ENCODE measurements around the gene XIRP2.
"Not testable (repeated sequence)": the region's sequence is repeated elsewhere in the genome, so short reads cannot be mapped to it uniquely, and the experiment has no call there.

XIRP2 gene

DNA sequence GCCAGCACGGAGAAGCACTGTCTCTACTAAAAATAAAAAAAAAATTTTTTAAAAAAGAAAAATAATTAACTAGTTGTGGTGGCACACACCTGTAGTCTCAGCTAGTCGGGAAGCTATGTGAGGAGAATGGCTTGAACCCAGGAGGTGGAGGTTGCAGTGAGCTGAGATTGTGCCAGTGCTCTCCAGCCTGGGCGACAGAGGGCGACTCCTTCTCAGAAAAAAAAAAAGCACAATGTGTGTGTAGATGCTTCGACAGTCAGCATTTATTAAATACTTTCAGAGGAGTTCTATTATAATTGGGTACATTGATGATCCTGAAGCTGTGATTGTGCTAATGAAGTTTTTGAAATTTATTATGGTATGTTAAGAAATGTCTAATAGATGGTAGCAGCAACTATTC lies 46.5 kb downstream of the XIRP2 start:
- DNase-seq: no peak

DNA sequence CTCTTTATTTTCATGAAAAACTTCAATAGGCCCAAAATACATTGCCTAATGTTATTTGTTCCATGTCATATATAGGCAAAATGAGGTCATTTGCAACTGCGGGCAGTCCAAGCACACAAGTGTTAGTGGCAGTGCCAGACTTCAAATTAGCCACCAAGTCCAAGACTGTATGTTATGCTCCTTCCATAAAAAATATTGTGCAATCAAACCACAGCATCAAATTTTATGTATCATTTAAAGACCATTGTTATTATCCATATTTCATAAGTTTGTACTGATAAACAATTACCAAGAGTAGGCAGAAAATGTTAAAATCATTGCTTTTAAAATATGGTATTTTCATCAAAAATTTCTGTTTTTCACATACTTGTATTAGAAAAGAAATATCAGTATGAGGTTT lies 54.1 kb downstream of the XIRP2 start:
- no peak for DNase-seq

DNA sequence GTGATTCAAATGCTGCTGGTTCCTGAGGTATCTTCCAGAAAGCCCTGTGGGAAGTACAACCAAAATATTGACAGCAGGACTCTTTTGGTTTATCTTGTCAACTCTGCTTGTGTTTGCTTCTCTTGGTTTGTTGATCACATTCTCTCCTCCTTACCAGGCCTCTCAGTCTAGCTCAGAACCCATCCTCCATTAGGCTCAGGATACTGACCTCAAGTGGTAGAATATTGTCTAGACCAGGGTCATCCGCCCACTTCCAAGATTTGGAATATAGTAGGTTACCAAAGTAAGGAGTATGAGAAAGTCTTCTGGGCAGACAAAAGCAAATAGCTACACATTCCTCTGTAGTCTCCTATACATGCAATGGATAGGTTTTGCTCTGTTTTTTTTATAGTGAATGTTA lies 56.6 kb downstream of the XIRP2 start:
- DNase-seq: no peak

DNA sequence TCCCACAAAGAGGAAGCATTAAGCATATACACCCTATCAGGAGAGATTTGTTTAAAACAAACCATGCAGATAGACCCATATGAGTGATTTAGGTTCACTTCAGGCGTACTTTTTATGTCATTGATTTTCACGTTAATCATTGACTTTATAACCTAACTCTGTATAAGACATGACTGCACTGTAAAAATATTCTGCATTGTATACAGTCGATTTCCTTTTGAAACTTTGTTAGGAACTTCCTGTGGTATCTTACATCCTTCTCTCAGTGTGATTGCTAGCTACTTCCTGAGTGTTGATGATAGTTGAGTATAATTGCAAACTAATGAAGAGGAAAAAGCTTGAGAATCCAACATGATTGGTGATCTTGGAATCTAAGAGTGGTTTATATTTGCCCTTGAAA lies 69.4 kb downstream of the XIRP2 start:
- DNase-seq: no peak

DNA sequence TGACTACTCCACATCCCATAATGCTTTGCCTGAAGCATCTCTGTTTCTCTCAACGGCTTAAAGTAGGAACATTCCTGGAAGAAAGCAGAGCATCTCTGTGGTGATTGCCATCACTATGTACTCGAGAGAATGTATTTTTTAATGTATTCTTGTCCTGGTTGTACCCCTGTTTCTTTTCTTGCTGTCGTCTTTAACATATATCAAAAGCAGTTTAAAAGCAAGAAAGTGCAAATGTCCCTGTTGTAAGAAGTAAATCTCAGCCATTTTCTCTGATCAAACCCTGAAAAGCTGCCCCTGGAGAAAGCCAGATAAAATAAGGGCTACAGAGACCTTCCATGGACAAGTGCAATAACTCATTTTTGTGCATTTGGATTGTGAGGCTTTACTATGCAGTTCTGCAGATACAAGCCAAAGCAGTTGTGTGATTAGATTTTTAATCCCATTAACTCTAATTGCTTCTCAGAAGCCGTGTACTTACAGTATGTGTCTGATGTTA lies 70.8 kb downstream of the XIRP2 start:
- no peak for DNase-seq

DNA sequence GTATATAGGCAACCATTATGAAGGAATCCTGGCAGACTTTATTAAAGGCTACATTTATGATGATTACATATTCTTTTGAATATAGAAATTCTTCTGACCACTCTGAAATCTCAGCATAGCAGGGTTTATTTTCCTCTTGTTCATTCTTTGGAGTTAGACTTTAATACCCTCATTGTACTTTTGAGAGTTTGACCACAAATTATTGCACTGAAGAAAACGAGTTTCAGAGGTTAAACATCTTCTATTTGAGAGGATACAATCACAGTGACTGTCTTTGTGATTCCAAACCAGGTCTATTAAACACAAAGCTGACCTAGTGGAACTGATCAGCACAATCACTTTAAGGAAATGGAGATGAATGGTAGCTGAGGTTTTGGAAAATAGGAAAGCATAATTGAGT lies 71.3 kb downstream of the XIRP2 start:
- DNase-seq: no peak

DNA sequence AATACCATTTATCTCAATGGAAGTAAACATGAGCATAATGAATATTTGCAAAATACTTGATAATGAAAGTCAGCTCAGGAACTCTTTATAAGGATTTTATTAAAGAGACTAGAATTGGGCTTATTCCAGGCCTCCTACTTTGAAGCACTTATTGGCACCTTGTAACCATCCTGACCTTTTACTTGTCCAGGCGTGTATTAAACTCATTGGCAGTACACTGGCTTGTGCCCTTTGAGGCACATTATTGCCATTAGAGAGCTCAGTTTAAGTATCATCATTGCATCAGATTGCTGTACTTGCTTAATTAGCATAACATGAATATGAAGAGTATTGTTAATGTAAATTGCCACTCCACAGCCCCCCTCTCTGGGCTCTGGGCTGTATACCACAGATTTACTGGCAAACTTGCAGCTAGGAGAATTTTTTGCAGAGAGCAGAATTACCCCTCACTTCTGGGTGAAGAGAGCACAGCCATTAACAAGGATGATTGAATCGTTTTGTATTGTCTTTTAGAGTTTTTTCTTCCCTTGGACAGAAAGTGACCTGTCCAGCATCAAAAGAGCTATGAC lies 72.5 kb downstream of the XIRP2 start:
- no peak for DNase-seq

DNA sequence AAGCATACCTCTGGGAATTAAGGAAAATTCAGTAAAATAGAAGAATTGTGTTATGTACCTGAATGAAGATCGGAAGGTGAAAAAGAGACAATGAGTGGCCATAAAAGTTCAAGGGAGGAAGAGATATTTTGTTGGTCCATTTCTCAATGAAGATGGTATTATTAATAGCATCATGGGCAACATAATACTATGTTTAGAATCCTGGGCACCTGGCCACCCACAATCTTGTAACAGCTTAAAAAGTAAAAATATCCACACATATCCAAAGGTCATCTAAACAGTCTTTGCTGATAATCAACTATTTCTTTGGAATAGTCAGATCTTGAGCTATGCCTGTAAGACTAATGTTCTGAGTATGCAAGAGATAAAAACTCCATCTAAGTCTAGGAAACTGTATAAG lies 73.7 kb downstream of the XIRP2 start:
- DNase-seq: no peak

DNA sequence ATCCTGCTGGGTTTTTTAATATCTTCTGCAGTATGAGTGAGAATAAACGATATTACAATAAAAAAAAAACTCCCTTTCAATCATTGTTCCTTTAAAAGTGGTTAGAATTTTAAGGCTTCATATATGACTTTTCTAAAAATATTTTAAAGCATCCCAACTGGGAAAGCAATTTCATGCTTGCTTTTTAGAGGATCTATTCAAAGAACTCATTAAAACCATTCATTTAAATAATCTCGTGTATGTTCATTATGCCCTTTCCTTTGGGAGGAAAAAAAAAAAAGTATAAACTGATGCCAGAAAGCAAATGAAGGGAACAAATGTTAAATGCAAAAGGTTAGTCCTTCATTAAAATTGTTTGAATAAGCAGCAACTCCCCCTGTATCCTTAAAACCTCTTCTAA lies 81.2 kb downstream of the XIRP2 start:
- DNase-seq: no peak

DNA sequence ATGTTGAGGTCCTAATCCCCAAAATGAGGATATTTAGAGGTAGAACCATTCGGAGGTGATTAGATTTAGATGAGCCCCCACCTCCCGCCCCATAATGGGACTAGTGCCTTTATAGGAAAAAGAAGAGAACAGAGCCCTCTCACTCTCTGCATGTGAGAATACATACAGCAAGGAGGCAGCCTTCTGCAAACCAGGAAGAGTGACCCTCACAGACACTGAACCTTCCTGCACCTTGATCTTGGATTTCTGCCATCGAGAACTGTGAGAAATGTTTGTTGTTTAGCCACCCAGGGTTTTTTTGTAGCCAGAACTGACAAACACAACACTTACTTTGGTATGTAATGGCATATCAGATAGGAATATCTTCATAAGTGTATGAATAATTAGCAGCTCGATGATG lies 83.7 kb downstream of the XIRP2 start:
- no peak for DNase-seq

DNA sequence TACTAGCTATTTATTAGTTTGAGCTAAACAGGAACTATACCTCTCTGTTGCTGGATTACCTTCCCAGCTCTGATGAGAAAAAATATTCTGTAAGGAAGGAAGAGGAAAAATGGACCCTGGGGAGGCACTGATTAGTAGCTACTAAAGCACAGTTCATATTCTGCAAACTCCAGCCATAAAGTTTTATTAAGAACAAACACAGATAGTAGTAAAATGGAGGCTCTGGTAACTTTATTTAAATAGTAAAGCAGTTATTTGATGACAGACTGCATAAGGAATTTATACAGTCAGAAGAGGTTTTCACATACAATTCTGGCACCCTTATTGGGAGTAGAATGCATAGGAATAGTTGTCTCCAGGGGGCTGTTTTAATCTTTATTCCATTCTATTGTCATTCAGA lies 84.1 kb downstream of the XIRP2 start:
- DNase-seq: no peak

DNA sequence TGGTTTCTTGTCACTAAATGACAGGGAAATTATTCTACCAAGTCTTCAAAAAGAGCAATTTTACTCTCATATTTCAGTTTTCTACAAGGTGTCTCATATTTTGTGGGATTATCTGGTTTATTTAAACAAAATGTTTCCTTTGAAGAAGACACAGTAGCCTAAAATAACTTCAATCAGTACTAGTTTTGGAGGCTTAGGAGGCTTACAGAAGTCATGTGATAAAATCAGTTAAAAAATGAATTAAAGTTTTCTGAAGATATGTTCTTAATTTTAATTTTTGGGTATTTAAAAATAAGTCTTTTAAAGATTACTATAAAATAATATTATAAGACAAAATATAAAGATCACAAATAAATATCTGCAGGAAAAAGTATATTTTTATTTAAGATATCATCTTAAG lies 95.9 kb downstream of the XIRP2 start:
- no peak for DNase-seq

DNA sequence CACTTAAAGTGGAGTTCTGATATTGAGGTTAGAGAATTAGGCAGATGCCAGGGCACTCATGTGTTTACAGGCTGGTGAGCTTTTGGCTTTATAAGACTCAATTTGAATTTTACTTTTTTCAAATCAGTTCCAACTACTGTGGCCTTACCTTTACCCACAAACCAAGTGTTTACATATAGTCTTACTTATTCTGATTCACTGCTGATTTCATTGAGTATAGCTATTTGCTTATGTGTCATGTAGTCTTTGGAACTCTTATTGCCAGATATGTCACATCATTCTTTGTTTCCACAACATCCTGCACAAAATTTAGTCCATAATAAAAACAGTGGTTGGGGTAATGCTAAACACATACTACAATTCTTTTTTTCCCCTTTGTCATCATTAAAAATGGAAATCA lies 96.5 kb downstream of the XIRP2 start:
- no peak for DNase-seq

DNA sequence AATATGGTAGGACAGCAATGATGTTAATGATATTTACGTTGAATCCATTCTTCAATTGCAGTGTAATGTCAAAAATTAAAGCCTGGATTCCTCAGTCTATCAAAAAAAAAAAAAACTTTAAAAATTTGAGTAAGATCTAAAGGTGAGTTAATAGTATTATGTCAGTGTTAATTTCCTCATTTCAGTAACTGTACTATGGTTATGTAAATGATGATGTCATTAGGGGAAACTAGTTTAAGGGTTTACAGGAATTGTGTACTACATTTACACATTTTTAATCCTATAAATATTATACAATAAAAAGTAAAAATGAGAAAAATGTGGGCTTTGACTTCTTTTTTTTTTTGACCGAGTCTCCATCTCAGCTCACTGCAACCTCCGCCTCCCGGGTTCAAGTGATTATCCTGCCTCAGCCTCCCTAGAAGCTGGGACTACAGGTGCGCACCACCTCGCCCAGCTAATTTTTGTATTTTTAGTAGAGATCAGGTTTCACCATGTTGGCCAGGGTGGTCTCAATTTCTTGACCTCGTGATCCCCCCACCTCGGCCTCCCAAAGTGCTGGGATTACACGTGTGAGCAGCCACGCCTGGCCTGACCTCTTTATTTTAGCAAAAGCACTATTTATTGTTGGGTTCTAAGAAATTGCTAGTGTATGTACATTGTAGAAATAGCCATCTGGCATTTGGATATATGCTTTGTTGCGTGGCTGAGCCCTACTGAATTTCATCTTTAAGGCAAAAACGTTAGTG lies 106.5 kb downstream of the XIRP2 start:
- no peak for DNase-seq

DNA sequence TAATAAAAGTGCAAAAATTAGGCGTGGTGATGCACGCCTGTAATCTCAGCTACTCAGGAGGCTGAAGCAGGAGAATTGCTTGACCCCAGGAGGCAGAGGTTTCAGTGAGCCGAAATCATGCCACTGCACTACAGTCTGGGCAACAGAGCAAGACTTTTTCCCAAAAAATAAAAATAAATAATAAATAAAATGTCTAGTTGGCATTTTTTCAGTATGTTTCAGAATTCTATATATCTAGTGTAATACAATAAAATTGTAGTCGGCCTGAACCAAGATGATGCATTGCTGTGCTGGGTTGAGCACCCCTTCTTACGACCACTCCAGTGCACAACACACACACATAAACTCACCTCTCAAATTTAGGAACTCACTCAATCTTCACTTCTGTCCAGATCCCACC lies 108.2 kb downstream of the XIRP2 start:
- DNase-seq: no peak

DNA sequence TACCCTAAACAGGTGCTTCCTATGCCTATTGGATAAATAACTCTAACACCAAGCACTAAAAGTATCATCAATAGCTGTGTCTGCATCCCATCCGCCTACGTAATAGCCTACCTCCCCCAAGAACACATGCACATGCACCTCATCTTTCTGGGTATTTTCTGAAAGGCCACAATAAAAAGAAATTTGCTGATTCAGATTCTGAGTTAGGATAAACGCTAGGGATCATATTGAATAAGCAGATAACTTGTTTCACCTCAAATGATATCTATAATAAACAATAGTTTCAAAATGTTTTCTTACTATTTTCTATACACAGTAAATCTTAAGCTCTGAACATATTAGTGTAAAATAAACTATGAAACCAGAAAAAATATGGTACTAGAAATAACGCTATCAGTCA lies 112.9 kb downstream of the XIRP2 start:
- DNase-seq: no peak

DNA sequence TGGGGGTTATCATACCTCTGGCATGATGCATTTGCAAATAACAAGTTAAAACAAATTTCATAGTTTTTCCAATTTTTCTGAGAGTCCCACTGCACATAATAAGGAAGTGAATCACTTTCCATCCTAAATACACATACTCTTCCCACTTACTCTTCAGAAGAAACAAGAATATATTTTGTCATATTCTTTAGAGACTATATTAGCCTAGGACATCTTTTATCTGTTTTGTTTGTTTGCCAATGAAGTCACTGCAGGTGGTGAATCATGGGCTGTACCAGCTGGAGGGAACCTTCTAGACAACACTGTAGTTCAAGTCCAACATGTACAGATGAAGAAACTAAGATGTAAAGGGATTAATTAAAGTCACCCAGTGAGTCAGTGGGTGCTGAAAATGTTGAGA lies 116.8 kb downstream of the XIRP2 start:
- DNase-seq: no peak

DNA sequence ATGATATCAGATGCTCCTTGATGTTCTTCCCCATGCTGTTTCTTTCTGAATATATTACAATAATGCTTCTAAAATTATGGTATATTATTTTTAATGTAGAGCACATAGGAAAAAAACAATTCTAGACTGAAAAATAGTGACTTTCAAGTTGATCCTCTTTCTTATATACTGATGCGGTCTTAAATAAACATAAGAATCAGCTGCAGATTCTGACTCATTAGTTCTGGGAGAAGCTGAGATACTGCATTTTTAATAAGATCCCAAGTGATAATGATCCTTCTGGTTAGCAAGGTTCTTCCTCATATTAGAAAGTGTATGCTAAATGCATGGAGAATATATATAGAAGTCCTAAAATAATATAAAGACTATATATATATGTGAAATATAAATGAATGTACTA lies 124.9 kb downstream of the XIRP2 start:
- no peak for DNase-seq

DNA sequence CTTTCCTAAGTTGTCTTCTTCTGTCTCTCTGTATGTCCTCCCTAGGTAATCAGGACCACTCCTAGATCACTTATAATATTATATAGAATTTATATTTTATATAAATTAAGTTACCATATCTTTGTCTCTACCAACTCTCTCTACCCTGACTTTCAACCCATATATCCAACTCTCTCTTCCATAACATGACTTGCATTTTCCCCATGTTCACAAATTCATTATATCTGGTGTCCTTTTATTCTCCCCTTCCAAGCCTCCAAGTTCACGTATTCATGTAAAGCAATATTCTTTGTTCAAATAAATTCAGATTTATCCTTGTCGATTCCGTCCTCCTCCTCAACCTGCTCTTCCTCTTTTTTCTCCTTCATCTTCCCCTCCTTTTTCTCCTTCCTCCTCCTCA lies 127.5 kb downstream of the XIRP2 start:
- DNase-seq: no peak

DNA sequence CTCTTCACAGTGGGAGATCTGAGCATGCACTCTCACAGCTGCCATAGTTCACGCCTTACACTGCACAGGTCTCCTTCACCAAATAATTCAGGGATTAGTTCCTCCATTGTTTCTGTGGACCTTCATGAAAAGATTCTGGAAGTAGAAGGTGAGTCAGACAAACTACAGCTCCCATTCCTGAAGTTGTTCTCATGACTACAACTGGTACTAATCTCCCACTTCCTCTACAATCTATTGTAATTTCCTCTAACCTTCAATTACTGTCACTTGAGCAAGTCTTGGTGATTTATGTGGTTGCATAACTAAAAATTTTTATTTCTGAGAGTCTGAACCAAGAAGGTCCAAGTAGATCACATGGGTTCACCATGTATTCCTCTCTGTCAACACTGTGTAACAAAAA lies 128.7 kb downstream of the XIRP2 start:
- no peak for DNase-seq

DNA sequence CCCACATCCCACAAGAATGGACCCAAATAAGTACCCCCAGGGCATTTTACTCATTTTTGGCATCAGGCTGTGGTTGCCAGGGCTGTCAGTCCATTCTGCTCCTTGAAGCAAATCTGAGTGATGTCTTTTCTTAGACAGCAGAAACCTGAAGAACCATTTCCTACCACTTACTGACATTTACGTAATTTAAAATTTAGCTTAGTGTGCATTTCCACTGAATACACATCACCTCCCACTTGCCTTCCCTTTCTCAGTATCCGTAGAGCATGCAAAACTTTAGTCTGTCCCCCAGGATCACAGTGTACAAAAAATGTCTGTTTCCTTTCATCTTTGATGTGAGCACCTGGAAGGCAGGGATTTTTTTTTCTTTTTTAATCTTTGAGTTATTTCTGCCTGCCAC lies 130.3 kb downstream of the XIRP2 start:
- DNase-seq: no peak

DNA sequence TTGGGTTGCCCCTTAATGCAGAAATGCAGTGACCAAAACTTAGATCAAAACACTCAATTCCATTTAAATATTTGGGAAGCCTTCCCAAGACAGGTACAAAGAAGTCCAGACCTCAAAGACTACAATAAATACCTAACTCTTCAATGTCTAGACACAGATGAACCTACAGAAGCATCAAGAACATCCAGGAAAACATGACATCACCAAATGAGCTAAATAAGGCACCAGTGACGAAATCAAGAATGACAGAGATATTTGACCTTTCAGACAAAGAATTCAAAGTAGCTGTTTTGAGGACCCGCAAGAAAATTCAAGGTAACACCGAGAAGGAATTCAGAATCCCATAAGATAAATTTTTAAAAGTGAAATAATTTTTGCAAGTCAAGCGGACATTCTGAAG lies 140.2 kb downstream of the XIRP2 start:
- DNase-seq: no peak

DNA sequence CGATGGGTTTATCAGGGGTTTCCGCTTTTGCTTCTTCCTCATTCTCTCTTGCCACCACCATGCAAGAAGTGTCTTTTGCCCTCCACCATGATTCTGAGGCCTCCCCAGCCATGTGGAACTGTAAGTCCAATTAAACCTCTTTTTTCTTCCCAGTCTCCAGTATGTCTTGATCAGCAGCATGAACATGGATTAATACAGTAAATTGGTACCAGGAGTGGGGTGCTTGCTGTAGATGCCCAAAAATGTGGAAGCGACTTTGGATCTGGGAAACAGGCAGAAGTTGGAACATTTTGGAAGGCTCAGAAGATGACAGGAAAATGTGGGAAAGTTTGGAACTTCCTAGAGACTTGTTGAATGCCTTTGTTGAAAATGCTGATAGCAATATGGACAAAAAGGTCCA lies 146.7 kb downstream of the XIRP2 start:
- DNase-seq: not testable (repeated sequence)

DNA sequence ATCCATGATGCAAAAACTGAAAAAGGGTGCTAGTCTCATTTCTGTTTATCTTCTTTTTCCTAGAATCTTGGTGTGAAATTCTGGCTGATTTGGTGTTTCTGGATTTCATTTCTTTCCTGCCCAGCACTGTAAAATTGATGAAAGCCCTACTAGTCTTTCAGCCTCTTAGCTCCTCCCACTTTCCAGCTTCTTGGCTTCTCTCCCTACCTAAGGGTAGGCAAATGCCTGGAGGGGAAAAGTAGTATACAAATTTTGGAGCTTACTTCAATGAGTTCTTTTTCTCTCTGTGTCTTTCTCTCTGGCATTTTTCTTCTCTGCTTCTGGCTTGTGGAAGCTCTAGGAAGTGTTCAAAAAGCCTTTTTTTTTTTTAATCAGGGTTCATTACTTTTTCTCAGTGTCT lies 160.5 kb downstream of the XIRP2 start:
- DNase-seq: no peak

DNA sequence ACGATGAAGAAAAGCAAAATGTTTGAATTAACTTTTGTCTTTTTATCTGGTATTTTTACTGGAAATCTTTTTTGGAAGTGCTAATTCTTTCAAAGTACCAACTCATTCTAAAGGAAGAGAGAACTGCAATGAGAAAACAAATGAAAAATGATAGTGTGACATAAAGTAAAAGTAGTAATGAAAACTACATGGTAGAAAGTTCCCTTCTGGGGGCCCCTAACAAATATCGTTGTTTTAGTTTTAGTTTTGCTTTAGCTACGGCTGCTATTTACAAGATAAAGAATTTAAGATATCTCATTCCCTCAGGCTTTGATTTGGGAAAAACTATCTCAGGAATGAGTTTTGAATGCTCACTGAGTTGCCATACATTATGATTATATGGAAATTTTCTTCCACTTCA lies 161.4 kb downstream of the XIRP2 start:
- DNase-seq: no peak

Data from NCI-H345 (cell line).